Measurements from ENCODE around the gene COQ9.

- TF ChIP-seq CTCF (conservative IDR thresholded peaks at IDR 0.05; ENCODE audit: low read depth, low read length) (no peak), EZH2phosphoT487 (IDR thresholded peaks at IDR 0.05; ENCODE audit: borderline replicate concordance, low read length) (no peak), EZH2 (IDR thresholded peaks at IDR 0.05; ENCODE audit: low read length, unreplicated experiment) (no peak)
Measured at GRCh38 chr16:57432505-57432904, 14.8 kb upstream of the COQ9 start.
